ENCODE data around the gene BACH2. TPM values are rescaled to one million over a fixed set of nuclear protein-coding genes. Genes with fewer than 3 reads are reported as not detected.

Gene BACH2
- total and polyA plus RNA-seq, 2 of the 4 experiments (the other 2 are of a cell fraction), result 1.3 to 1.4 TPM

DNA sequence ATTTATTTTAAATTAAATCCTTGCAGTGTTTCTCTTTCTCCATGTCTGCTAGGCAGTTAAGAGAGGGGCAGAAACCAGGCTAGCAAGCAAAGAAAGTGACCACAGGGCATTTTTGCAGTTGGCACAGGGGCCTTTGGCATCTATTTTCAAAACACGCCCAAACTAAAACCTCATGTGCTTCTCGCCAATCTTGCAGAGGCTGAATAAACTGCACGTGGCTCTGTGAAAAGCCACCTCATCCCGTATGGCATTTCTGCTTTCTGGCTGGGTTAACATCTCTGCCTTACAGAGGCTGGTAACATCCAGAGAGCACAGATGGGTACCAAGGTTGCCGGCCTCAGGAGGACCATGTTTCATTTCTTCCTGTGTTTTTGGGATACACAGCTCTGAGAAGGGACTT, 347.8 kb downstream of the BACH2 start:
- Histone ChIP-seq H3K27ac (ENCODE audit: insufficient read depth, low read length) (no peak overlapping the region), H3K56ac (ENCODE audit: extremely low read depth, insufficient read depth, low read length) (no peak overlapping the region), H4K91ac (ENCODE audit: insufficient read depth, low read depth, low read length) (no peak overlapping the region), H3K4me2 (ENCODE audit: low read depth, low read length) (no peak overlapping the region), H3K18ac (ENCODE audit: low read depth, low read length) (no peak overlapping the region), H2BK20ac (ENCODE audit: low read depth, low read length) (no peak overlapping the region), H2AFZ (replicated peaks; ENCODE audit: low read length, poor library complexity) (no peak overlapping the region), H3K9me1 (ENCODE audit: insufficient read depth, low read length) (no peaks in the 10 kb centered on the region; the same call in 1 of the 2 replicates), H3K23ac (ENCODE audit: low read depth, low read length) (no peak overlapping the region), H3K14ac (replicated peaks; ENCODE audit: low read depth, low read length) (no peak overlapping the region), H2BK15ac (ENCODE audit: low read depth, low read length) (no peak overlapping the region), H3K4ac (ENCODE audit: low read depth, low read length) (no peak overlapping the region), H3K4me1 (ENCODE audit: control insufficient read depth, insufficient read depth, low read length) (no peaks in the 10 kb centered on the region), H4K20me1 (ENCODE audit: insufficient read depth, low read length) (no peaks in the 10 kb centered on the region), H4K5ac (ENCODE audit: low read depth, low read length) (no peak overlapping the region), H3K9me3 (ENCODE audit: control insufficient read depth, insufficient read depth, low read length) (no peaks in the 10 kb centered on the region), H2BK120ac (ENCODE audit: low read depth, low read length) (no peak overlapping the region), H3K36me3 (ENCODE audit: control insufficient read depth, insufficient read depth, low read length) (no peaks in the 10 kb centered on the region), H3K27me3 (ENCODE audit: control insufficient read depth, insufficient read depth, low read length) (no peaks in the 10 kb centered on the region), H4K8ac (ENCODE audit: low read depth in 2 of 2, low read length in 2 of 2) (no peak overlapping the region), H2AK9ac (replicated peaks; ENCODE audit: low read depth, low read length, poor library complexity) (no peak overlapping the region), H3K4me3 (ENCODE audit: insufficient read depth, low read depth, low read length) (no peak overlapping the region), H2AK5ac (ENCODE audit: low read depth, low read length) (no peak overlapping the region), H2BK5ac (ENCODE audit: low read depth, low read length, poor library complexity, severe bottlenecking) (no peak overlapping the region), H3K9ac (ENCODE audit: low read depth, low read length) (no peak overlapping the region), H3K79me1 (ENCODE audit: low read depth in 1 of 2, low read length in 2 of 2) (no peaks in the 10 kb centered on the region)
- dilution Hi-C loops (cut with HindIII; ENCODE audit: low sequenced_read_pairs, unreplicated experiment), result no loop called here
- DNase-seq (no peak), ATAC-seq (ENCODE audit: low read depth) (no peak)
- ChIA-PET CTCF (interaction anchor here (0.7 kb wide), 1 partner anchor 8 kb away, joined by 3 read pairs; no protein-coding TSS in a partner anchor), POLR2A (ENCODE audit: unreplicated experiment) (no interaction called here)
- WGBS, 2 experiments (ENCODE audit: extremely low coverage in 2 of 2, insufficient read length in 1 of 2), result 91% methylated on average over 4 of the region's 5 CpGs; no CpG with 5 or more reads in 1 of the 2 experiments
- in situ Hi-C loops (cut with MboI; ENCODE audit: low sequenced_read_pairs), result no loop called here
- intact Hi-C loops (cut with micrococcal nuclease), result no loop called here
- TF ChIP-seq FOS (IDR thresholded peaks at IDR 0.05; ENCODE audit: low read depth, low read length) (no peak), POLR2A (IDR thresholded peaks at IDR 0.05; ENCODE audit: low read depth, low read length) (no peak)
- no TSS peak for BruUV-seq (replicated peaks)
